K562 treated with DMSO at 1 percent for 24 hours (cell line): ENCODE measurements around the gene USP11. TPM values are rescaled to one million over a fixed set of nuclear protein-coding genes. Genes with fewer than 3 reads are reported as not detected.

Experiments
- total RNA-seq: library from RNA; unstranded; fragments of 300-600 nt; gene quantifications from 2 replicates; pipeline ENCODE4 v1.2.3, GENCODE V29; 2022; ENCODE audit warnings: low read depth; ENCODE audit not compliant: insufficient read depth

The USP11 gene
- 46.2 and 47.7 TPM in 2 replicates for total RNA-seq

DNA sequence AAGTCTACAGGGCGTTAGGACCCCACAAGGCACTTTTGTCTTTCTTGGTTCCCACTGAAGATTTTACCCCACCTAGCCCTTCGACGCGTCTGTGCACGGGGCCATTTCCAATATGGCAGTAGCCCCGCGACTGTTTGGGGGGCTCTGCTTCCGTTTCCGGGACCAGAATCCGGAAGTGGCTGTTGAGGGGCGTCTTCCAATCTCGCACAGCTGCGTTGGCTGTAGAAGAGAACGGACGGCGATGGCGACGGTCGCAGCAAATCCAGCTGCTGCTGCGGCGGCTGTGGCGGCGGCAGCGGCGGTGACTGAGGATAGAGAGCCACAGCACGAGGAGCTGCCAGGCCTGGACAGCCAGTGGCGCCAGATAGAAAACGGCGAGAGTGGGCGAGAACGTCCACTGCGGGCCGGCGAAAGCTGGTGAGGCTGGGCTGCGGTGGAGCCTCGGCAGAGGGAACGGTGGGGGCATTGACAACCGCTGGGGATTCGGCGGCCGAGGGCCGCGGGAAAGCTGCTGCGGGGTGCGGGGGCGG is at the start of gene USP11:
Gene USP11, plus strand, starts transcription at position 207 of the 530 bp plus-strand sequence. Its CDS starts 35 bp downstream, at position 242.

GRCh38 chrX:47193475-47194193 is 39.2 kb upstream of the USP11 start, which contains the start of gene UBA1:
UBA1 (plus strand) TSS chrX:47193829; CDS start chrX:47198803, 4,974 bp downstream.

GRCh38 chrX:47218280-47218919 is 14.4 kb upstream of the USP11 start, which contains the start of gene CDK16:
CDK16 (plus strand) TSS chrX:47218681; CDS start chrX:47223558, 4,877 bp downstream.

Other genes starting within 250 kb of the USP11 start
- not detected in 2 replicates for gene RGN, start 154.6 kb upstream of the USP11 start, total RNA-seq
- 202 and 211 TPM in 2 replicates for gene NDUFB11, start 88.3 kb upstream of the USP11 start, total RNA-seq
- 69.2 and 75.5 TPM in 2 replicates for gene RBM10, start 87.8 kb upstream of the USP11 start, total RNA-seq
- gene UBA1, start 39.2 kb upstream of the USP11 start, total RNA-seq, result 270 and 283 TPM in 2 replicates
- 89.8 and 92.4 TPM in 2 replicates for gene CDK16, start 14.3 kb upstream of the USP11 start, total RNA-seq
- gene ZNF157, start 137.6 kb downstream of the USP11 start, total RNA-seq, result not detected in 2 replicates